Middle frontal gyrus (tissue), 1 donor: ENCODE measurements around the gene LRRC47.

Experiments
- DNase-seq: peaks from one replicate; pipeline ENCODE4 v3.0.0-alpha.2; 2015; ENCODE audit warnings: low spot score; ENCODE audit errors: extremely low spot score

Gene LRRC47

GRCh38 chr1:3733883-3734589, 62.3 kb downstream of the LRRC47 start:
- no peak for DNase-seq

GRCh38 chr1:3733094-3733882, 63.0 kb downstream of the LRRC47 start:
- DNase-seq = no peak

DNA sequence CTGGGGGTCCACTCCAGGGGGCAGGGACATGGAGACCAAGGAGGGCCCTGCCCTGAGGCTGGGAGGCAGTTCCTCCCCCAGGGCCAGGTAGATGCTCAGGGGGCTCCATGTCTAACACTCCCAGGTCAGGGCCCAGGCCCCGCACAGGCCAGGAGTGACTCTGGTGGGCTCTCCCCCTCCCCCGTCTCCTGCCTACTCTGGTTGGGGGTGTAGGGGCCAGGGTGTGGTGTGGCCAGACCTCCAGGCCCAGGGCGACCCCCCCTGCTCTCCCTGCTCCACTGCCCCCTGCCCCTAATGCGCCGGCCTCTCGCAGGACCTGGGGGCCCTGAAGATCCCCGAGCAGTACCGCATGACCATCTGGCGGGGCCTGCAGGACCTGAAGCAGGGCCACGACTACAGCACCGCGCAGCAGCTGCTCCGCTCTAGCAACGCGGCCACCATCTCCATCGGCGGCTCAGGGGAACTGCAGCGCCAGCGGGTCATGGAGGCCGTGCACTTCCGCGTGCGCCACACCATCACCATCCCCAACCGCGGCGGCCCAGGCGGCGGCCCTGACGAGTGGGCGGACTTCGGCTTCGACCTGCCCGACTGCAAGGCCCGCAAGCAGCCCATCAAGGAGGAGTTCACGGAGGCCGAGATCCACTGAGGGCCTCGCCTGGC, 63.7 kb downstream of the LRRC47 start:
- no peak for DNase-seq

DNA sequence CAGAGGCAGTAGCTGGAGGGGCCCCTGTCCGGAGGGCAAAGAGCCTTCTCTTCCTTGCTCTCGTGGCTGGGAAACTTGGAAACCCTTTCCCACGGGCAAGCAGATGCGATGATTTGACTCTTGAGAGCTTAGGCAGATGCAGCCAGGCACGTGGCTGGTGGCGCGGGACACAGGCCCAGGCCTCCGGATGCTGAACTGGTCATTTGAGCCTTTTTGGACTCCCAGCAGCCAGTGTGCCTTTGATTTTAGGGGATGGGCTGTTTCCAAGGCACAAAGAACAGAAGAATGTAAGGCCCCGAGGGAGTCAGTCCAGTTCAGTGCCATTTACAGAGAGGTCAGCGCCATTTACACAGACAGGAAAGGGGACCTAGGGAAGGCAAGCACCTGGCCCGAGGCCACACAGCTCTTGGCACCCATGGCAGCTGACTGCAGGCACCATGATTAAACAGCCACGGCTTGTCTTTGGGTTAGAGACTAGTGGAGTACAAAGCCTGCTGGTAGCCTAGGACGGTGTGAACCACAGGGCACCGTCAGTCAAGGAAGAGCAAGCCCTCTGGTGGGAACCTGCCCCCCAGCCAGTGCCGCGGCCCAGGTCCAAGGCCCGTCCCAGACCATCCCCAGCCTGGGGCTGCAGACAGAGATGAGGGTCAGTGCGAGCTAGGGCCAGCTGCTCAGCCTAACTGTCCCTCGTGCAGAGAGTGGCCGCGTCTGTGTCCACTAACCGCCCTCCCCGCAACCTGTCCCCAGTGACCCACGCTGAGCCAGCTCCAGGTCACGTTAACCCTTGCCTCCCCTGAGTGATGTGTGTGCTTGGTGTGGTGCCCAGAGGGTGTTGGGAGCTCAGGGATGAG, 64.5 kb downstream of the LRRC47 start:
- no peak for DNase-seq

GRCh38 chr1:3730543-3731247, 65.6 kb downstream of the LRRC47 start:
- DNase-seq = no peak

- DNase-seq = no peak
Measured at GRCh38 chr1:3729594-3730542, 66.4 kb downstream of the LRRC47 start.
